Measurements from ENCODE around the gene LDLRAD2. TPM values are rescaled to one million over a fixed set of nuclear protein-coding genes. Genes with fewer than 3 reads are reported as not detected.

Gene LDLRAD2
- total RNA-seq, 1 donor from 2014 or later, result not detected

- Histone ChIP-seq H3K27me3 (ENCODE audit: control insufficient read depth, insufficient read depth, low read length) (no peaks in the 10 kb centered on the region), H3K36me3 (ENCODE audit: control insufficient read depth, insufficient read depth, low read length) (peaks cover 64% of the 10 kb centered on the region)
- no peak for FAIRE-seq
Measured at GRCh38 chr1:21845646-21846641, 33.9 kb downstream of the LDLRAD2 start.

GRCh38 chr1:21847223-21848205 lies 35.4 kb downstream of the LDLRAD2 start:
- H3K27me3 ChIP-seq (ENCODE audit: control insufficient read depth, insufficient read depth, low read length), result no peaks in the 10 kb centered on the region
- no peak overlapping the region for H3K4me3 ChIP-seq (ENCODE audit: low read depth, low read length)
- peak; percentile 7 for FAIRE-seq
- peaks cover 62% of the 10 kb centered on the region for H3K36me3 ChIP-seq (ENCODE audit: control insufficient read depth, insufficient read depth, low read length)
- DNase-seq (ENCODE audit: low read depth), result no peak
- TF ChIP-seq, protein P1, sequence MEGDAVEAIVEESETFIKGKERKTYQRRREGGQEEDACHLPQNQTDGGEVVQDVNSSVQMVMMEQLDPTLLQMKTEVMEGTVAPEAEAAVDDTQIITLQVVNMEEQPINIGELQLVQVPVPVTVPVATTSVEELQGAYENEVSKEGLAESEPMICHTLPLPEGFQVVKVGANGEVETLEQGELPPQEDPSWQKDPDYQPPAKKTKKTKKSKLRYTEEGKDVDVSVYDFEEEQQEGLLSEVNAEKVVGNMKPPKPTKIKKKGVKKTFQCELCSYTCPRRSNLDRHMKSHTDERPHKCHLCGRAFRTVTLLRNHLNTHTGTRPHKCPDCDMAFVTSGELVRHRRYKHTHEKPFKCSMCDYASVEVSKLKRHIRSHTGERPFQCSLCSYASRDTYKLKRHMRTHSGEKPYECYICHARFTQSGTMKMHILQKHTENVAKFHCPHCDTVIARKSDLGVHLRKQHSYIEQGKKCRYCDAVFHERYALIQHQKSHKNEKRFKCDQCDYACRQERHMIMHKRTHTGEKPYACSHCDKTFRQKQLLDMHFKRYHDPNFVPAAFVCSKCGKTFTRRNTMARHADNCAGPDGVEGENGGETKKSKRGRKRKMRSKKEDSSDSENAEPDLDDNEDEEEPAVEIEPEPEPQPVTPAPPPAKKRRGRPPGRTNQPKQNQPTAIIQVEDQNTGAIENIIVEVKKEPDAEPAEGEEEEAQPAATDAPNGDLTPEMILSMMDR (IDR thresholded peaks at IDR 0.05; ENCODE audit: insufficient read depth, low read length, severe bottlenecking), result no peak

More at GRCh38 chr1:21845646-21846641, 33.9 kb downstream of the LDLRAD2 start:
- TF ChIP-seq, protein P1 (IDR thresholded peaks at IDR 0.05; ENCODE audit: insufficient read depth, low read length, severe bottlenecking), result no peak
- DNase-seq (ENCODE audit: low read depth), result no peak
- H3K4me3 ChIP-seq (ENCODE audit: low read depth, low read length), result no peak overlapping the region

GRCh38 chr1:21848524-21849174 lies 36.6 kb downstream of the LDLRAD2 start:
- DNase-seq (ENCODE audit: low read depth) (no peak), FAIRE-seq (no peak)
- Histone ChIP-seq H3K4me3 (ENCODE audit: low read depth, low read length) (no peak overlapping the region), H3K27me3 (ENCODE audit: control insufficient read depth, insufficient read depth, low read length) (no peaks in the 10 kb centered on the region), H3K36me3 (ENCODE audit: control insufficient read depth, insufficient read depth, low read length) (peaks cover 58% of the 10 kb centered on the region)
- TF ChIP-seq, protein P1 (IDR thresholded peaks at IDR 0.05; ENCODE audit: insufficient read depth, low read length, severe bottlenecking), result no peak

DNA sequence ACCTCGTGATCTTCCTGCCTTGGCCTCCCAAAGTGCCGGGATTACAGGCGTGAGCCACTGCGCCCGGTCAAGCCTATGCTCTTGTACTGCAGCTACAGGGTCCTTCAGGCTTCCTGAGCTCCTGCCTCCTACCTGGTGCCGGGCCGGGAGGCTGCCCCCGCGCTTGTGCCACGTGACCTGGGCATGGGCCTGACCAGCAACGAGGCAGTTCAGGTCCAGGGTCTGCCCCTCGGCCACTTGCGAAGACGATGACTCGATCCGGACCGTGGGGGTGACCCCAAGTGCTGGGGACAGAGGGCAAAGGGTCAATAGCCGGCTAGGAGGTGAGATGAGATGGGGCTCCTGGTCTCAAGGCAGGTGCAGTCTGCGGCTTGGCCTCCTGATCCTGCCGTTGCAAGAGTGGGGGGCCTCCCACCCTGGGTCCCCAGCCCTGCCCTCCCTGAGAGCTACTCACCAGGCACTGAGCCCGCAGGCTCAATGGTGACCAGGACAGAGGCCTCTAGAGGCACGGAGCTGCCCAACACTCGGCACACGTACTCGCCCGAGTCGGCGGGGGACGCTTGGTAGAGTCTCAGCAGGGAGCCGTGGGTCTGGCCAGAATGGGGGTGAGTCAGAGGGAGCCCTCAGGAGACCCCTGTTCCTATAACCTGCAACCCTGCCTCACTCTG lies 38.0 kb downstream of the LDLRAD2 start:
- TF ChIP-seq, protein P1 (IDR thresholded peaks at IDR 0.05; ENCODE audit: insufficient read depth, low read length, severe bottlenecking), result no peak
- Histone ChIP-seq H3K4me3 (ENCODE audit: low read depth, low read length) (no peak overlapping the region), H3K27me3 (ENCODE audit: control insufficient read depth, insufficient read depth, low read length) (no peaks in the 10 kb centered on the region), H3K36me3 (ENCODE audit: control insufficient read depth, insufficient read depth, low read length) (peaks cover 63% of the 10 kb centered on the region)
- no peak for FAIRE-seq
- DNase-seq (ENCODE audit: low read depth), result no peak
